Endothelial cell of umbilical vein (primary cell): ENCODE data around the gene RAB5IF. TPM values are rescaled to one million over a fixed set of nuclear protein-coding genes. Genes with fewer than 3 reads are reported as not detected.

Experiments used
- BruUV-seq: library from RNA; stranded (reverse); fragments of 400-500 nt; replicated peaks from 2 replicates; lab custom pipeline; 2021; lab: Mats Ljungman, UMichigan
- CTCF ChIA-PET: fragments of 300-600, 350-600 bp; sonication (Branson Sonifier 250); formaldehyde crosslinking; loops from one replicate; lab custom pipeline; 2021; ENCODE audit warnings: antibody characterized with exemption, inconsistent platforms; lab: Charles Lee
- POLR2A ChIA-PET: fragments of 300-600, 350-600 bp; sonication (Branson Sonifier 250); formaldehyde crosslinking; loops from one replicate; lab custom pipeline; 2021; ENCODE audit warnings: antibody characterized with exemption, inconsistent platforms; lab: Charles Lee
- DNase-seq: peaks from one replicate; pipeline ENCODE4 v3.0.0-alpha.2; 2011; ENCODE audit warnings: low read depth, low spot score
- FAIRE-seq: peaks from 2 replicates; lab custom pipeline; 2011; peaks lifted over from hg19 to GRCh38; lab: Jason Lieb, UNC
- H2AFZ ChIP-seq: 2 replicates; pipeline ENCODE4 v1.6.0; 2012; ENCODE audit warnings: low read depth, low read length, control low read depth, inconsistent platforms
- H3K27ac ChIP-seq: 2 replicates; pipeline ENCODE4 v1.5.1; 2011; ENCODE audit warnings: low read depth, mild to moderate bottlenecking, control low read depth, low read length, moderate library complexity; ENCODE audit not compliant: insufficient read depth
- H3K27me3 ChIP-seq, 2 experiments: 2 replicates each; pipeline versions ENCODE4 v1.6.0 to v1.6.1; 2011; ENCODE audit warnings: low read length in 2 of 2, mixed read lengths in 1 of 2; ENCODE audit not compliant: control insufficient read depth in 2 of 2, insufficient read depth in 2 of 2
- H3K36me3 ChIP-seq, 2 experiments: 2 replicates in 1 of 2; 3 replicates in 1 of 2; pipeline ENCODE4 v1.5.1; 2011; ENCODE audit warnings: low read length in 2 of 2, mild to moderate bottlenecking in 1 of 2, moderate library complexity in 1 of 2; ENCODE audit not compliant: control insufficient read depth in 2 of 2, insufficient read depth in 2 of 2; ENCODE audit errors: extremely low read depth in 1 of 2
- H3K4me1 ChIP-seq: 3 replicates; pipeline ENCODE4 v1.5.1; 2011; ENCODE audit warnings: mild to moderate bottlenecking, low read length; ENCODE audit not compliant: control insufficient read depth, insufficient read depth; ENCODE audit errors: extremely low read depth
- H3K4me2 ChIP-seq: 2 replicates; pipeline ENCODE4 v1.6.1; 2011; ENCODE audit warnings: low read length, control low read depth, mixed read lengths; ENCODE audit not compliant: insufficient read depth
- H3K4me3 ChIP-seq, 3 experiments: fragments of 200-600 bp in 1 of 3; sonication (generic), shearing (Covaris generic) in 1 of 3; replicated peaks in 1 of 3; 2 replicates each; pipeline ENCODE4 v1.5.1; 2011 to 2016; ENCODE audit warnings: control low read depth in 3 of 3, low read length in 3 of 3, mild to moderate bottlenecking in 2 of 3, inconsistent platforms in 1 of 3, low read depth in 1 of 3, moderate library complexity in 1 of 3; ENCODE audit not compliant: insufficient read depth in 1 of 3
- H3K79me2 ChIP-seq: 2 replicates; pipeline ENCODE4 v1.6.0; 2012; ENCODE audit warnings: low read length, inconsistent platforms; ENCODE audit not compliant: control insufficient read depth, insufficient read depth
- H3K9ac ChIP-seq: replicated peaks from 2 replicates; pipeline ENCODE3; 2011; ENCODE audit warnings: low read length, control low read depth; ENCODE audit not compliant: insufficient read depth; ENCODE audit errors: extremely low read depth
- H3K9me1 ChIP-seq: replicated peaks from 3 replicates; pipeline ENCODE4 v1.6.0; 2011; ENCODE audit warnings: mild to moderate bottlenecking, low read length; ENCODE audit not compliant: control insufficient read depth, insufficient read depth; ENCODE audit errors: extremely low read depth
- H3K9me3 ChIP-seq: replicated peaks from 2 replicates; pipeline ENCODE4 v1.5.1; 2012; ENCODE audit warnings: low read length, inconsistent platforms; ENCODE audit not compliant: control insufficient read depth, insufficient read depth
- H4K20me1 ChIP-seq: replicated peaks from 2 replicates; pipeline ENCODE3; 2011; ENCODE audit warnings: mild to moderate bottlenecking, low read length; ENCODE audit not compliant: control insufficient read depth, insufficient read depth; ENCODE audit errors: extremely low read depth
- CTCF ChIP-seq, 2 donors: IDR thresholded peaks; 1 replicate in 1 of 2; 2 replicates in 1 of 2; pipeline ENCODE4 v1.5.1; 2011; ENCODE audit warnings: low read length in 2 of 2, mild to moderate bottlenecking in 2 of 2, moderate library complexity in 2 of 2, control low read depth in 1 of 2, inconsistent platforms in 1 of 2, low read depth in 1 of 2; ENCODE audit not compliant: insufficient read depth in 1 of 2; ENCODE audit errors: extremely low read depth in 1 of 2
- EZH2 ChIP-seq: IDR thresholded peaks from 2 replicates; pipeline ENCODE4 v1.6.1; 2012; ENCODE audit warnings: borderline replicate concordance, low read depth, mild to moderate bottlenecking, moderate library complexity, low read length, inconsistent platforms; ENCODE audit not compliant: severe bottlenecking
- FOS ChIP-seq: IDR thresholded peaks from 2 replicates; pipeline ENCODE4 v1.6.1; 2011; ENCODE audit warnings: mild to moderate bottlenecking, low read length, moderate library complexity, borderline replicate concordance; ENCODE audit not compliant: insufficient read depth
- GATA2 ChIP-seq: IDR thresholded peaks from 2 replicates; pipeline ENCODE4 v1.7.0; 2011; ENCODE audit warnings: low read depth, mild to moderate bottlenecking, moderate library complexity, mixed read lengths, low read length; ENCODE audit not compliant: insufficient read length, insufficient read depth
- JUN ChIP-seq: IDR thresholded peaks from 2 replicates; pipeline ENCODE4 v1.6.1; 2011; ENCODE audit warnings: borderline replicate concordance, low read depth; ENCODE audit not compliant: insufficient read length, insufficient read depth
- MYC ChIP-seq: IDR thresholded peaks from one replicate; pipeline ENCODE4 v1.6.1; 2011; ENCODE audit warnings: mild to moderate bottlenecking, low read depth, low read length
- POLR2A ChIP-seq: IDR thresholded peaks from 2 replicates; pipeline ENCODE4 v1.6.1; 2012; ENCODE audit warnings: low read depth, mild to moderate bottlenecking, control low read depth, low read length
- POLR2AphosphoS5 ChIP-seq: IDR thresholded peaks from 2 replicates; pipeline ENCODE4 v1.6.1; 2012; ENCODE audit warnings: low read depth, mild to moderate bottlenecking, control low read depth, low read length, moderate library complexity; ENCODE audit not compliant: insufficient read depth
- dilution Hi-C: fragments of 300-500 bp; cut with MboI; formaldehyde crosslinking; loops from one replicate; pipeline ENCODE4 v1.15.0; 2019; ENCODE audit warnings: low sequenced_read_pairs; ENCODE audit not compliant: extremely low pct_ligation_motif_present
- intact Hi-C: fragments of 100-400 bp; cut with micrococcal nuclease; formaldehyde crosslinking; loops from one replicate; pipeline ENCODE4 v1.10.0; 2022
- polyA plus RNA-seq, 4 experiments: library from polyadenylated mRNA; depleted of rRNA in 3 of 4; stranded (reverse) in 3 of 4; unstranded in 1 of 4; fragments of >200 nt; gene quantifications; 2 replicates each; pipeline versions ENCODE4 v1.2.1 to v1.2.3, GENCODE V29; 2011 to 2012; ENCODE audit warnings: missing spikeins in 1 of 4
- total RNA-seq: library from RNA; stranded (reverse); gene quantifications from 2 replicates; pipeline ENCODE4 v1.2.3, GENCODE V29; 2021
- TF ChIP-seq, protein P1 (sequence below): IDR thresholded peaks from 2 replicates; pipeline ENCODE4 v1.6.1; 2011; ENCODE audit not compliant: insufficient read depth, insufficient read length

The RAB5IF gene
- total and polyA plus RNA-seq, 2 donors (not counting 3 experiments of a cell fraction or from before 2014, with no cell fraction given), result 113 to 162 TPM

GRCh38 chr20:36611625-36612024 is 6.0 kb downstream of the RAB5IF start:
- Histone ChIP-seq H3K9me1 (no peaks in the 10 kb centered on the region), H3K9me3 (no peaks in the 10 kb centered on the region), H3K79me2 (peaks cover 18% of the 10 kb centered on the region), H4K20me1 (no peaks in the 10 kb centered on the region), H3K4me1 (peaks cover 13% of the 10 kb centered on the region), H3K4me3 (no peak overlapping the region), H3K27ac (no peak overlapping the region), H2AFZ (no peak overlapping the region), H3K9ac (no peak overlapping the region), H3K27me3 (no peaks in the 10 kb centered on the region), H3K36me3 (peaks cover 16 to 40% of the 10 kb centered on the region in 2 experiments), H3K4me2 (no peak overlapping the region)
- ChIA-PET CTCF (interaction anchor here (0.6 to 4.6 kb wide), 8 partner anchors 11 to 308 kb away, joined by 3 to 42 read pairs (median 4); partner anchors contain the start of gene DSN1), POLR2A (no interaction called here)
- TF ChIP-seq EZH2 (no peak), POLR2A (no peak), MYC (no peak), POLR2AphosphoS5 (no peak), FOS (no peak), CTCF (IDR thresholded peaks at IDR 0.05; ENCODE audit: extremely low read depth in 1 of 2, insufficient read depth in 1 of 2, low read depth in 1 of 2, low read length in 2 of 2) (no peak), JUN (no peak), GATA2 (no peak)
- TF ChIP-seq, protein P1, sequence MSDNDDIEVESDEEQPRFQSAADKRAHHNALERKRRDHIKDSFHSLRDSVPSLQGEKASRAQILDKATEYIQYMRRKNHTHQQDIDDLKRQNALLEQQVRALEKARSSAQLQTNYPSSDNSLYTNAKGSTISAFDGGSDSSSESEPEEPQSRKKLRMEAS, result no peak
- intact Hi-C loops, result loop anchor here (1.0 to 2.0 kb wide), 3 partner anchors 143 to 276 kb away; a partner anchor contains a TSS
- dilution Hi-C loops, result no loop called here
- FAIRE-seq (no peak), DNase-seq (no peak)
- BruUV-seq, result no TSS peak
